Brain pericyte (primary cell): Measurements from ENCODE around the gene AUNIP.

ENCODE experiments used
- DNase-seq: peaks from one replicate; pipeline ENCODE4 v3.0.0-alpha.2; 2012; ENCODE audit warnings: low read depth, low spot score

AUNIP gene

GRCh38 chr1:25829046-25829445 lies 30.2 kb downstream of the AUNIP start:
- no peak for DNase-seq

GRCh38 chr1:25828491-25828890 lies 30.8 kb downstream of the AUNIP start:
- no peak for DNase-seq

- no peak for DNase-seq
Observed at GRCh38 chr1:25826571-25826970, 32.7 kb downstream of the AUNIP start.

- no peak for DNase-seq
Observed at GRCh38 chr1:25825605-25826004, 33.7 kb downstream of the AUNIP start.

- DNase-seq: no peak
Observed at GRCh38 chr1:25821630-25822091, 37.6 kb downstream of the AUNIP start.

- no peak for DNase-seq
Observed at GRCh38 chr1:25821112-25821476, 38.2 kb downstream of the AUNIP start.

- no peak for DNase-seq
Observed at GRCh38 chr1:25820247-25821111, 38.8 kb downstream of the AUNIP start.

- DNase-seq: no peak
Observed at GRCh38 chr1:25819491-25820246, 39.6 kb downstream of the AUNIP start, which contains the start of gene MTFR1L. Gene MTFR1L (plus strand): TSS chr1:25819954. CDS start chr1:25823105, 3,151 bp downstream.

- no peak for DNase-seq
Observed at GRCh38 chr1:25818569-25818968, 40.7 kb downstream of the AUNIP start.

GRCh38 chr1:25817840-25818501 lies 41.3 kb downstream of the AUNIP start:
- DNase-seq: no peak

GRCh38 chr1:25816112-25816718 lies 43.0 kb downstream of the AUNIP start:
- no peak for DNase-seq

- no peak for DNase-seq
Observed at GRCh38 chr1:25815208-25816111, 43.8 kb downstream of the AUNIP start.

- no peak for DNase-seq
Observed at GRCh38 chr1:25814549-25815087, 44.6 kb downstream of the AUNIP start.

- DNase-seq: no peak
Observed at GRCh38 chr1:25813734-25814471, 45.4 kb downstream of the AUNIP start.

GRCh38 chr1:25813071-25813733 lies 46.1 kb downstream of the AUNIP start:
- DNase-seq: no peak

GRCh38 chr1:25811384-25812082 lies 47.7 kb downstream of the AUNIP start:
- no peak for DNase-seq

GRCh38 chr1:25810341-25811299 lies 48.6 kb downstream of the AUNIP start:
- no peak for DNase-seq
